KMS-11 (cell line): ENCODE results near the gene SLC38A1.

ENCODE experiments used
- H2AFZ ChIP-seq: fragments of 200-600 bp; sonication (generic); 2 replicates; pipeline ENCODE4 v1.6.1; 2016; ENCODE audit warnings: antibody characterized with exemption, mixed run types, low read depth
- H3K27ac ChIP-seq: fragments of 200-600 bp; sonication (generic); 2 replicates; pipeline ENCODE4 v1.6.1; 2016; ENCODE audit warnings: mild to moderate bottlenecking, mixed run types
- H3K27me3 ChIP-seq: fragments of 200-600 bp; sonication (generic); 2 replicates; pipeline ENCODE4 v1.6.1; 2017; ENCODE audit warnings: mild to moderate bottlenecking, low read depth, mixed run types, moderate library complexity; ENCODE audit not compliant: insufficient read depth
- H3K36me3 ChIP-seq: fragments of 200-600 bp; sonication (generic); 2 replicates; pipeline ENCODE4 v1.6.1; 2017; ENCODE audit warnings: mild to moderate bottlenecking, mixed run types; ENCODE audit not compliant: insufficient read depth
- H3K4me1 ChIP-seq: fragments of 200-600 bp; sonication (generic); 2 replicates; pipeline ENCODE4 v1.6.1; 2016; ENCODE audit warnings: mild to moderate bottlenecking, low read depth, mixed run types; ENCODE audit not compliant: poor library complexity, severe bottlenecking
- H3K4me2 ChIP-seq: fragments of 200-600 bp; sonication (generic); 2 replicates; pipeline ENCODE4 v1.7.0; 2016; ENCODE audit warnings: mild to moderate bottlenecking, mixed run types
- H3K4me3 ChIP-seq: fragments of 200-600 bp; sonication (generic); IDR thresholded peaks from 2 replicates; pipeline ENCODE4 v1.6.1; 2017; ENCODE audit warnings: low read depth, low read length, mixed read lengths; ENCODE audit not compliant: insufficient read depth
- H3K79me2 ChIP-seq: fragments of 200-600 bp; sonication (generic); 2 replicates; pipeline ENCODE4 v1.6.1; 2016; ENCODE audit warnings: low read depth, mixed run types; ENCODE audit not compliant: insufficient read depth
- H3K9ac ChIP-seq: fragments of 200-600 bp; sonication (generic); 2 replicates; pipeline ENCODE4 v1.6.1; 2016; ENCODE audit warnings: mild to moderate bottlenecking, mixed run types
- H4K20me1 ChIP-seq: fragments of 200-600 bp; sonication (generic); 2 replicates; pipeline ENCODE4 v1.6.1; 2016; ENCODE audit warnings: mild to moderate bottlenecking, mixed run types; ENCODE audit not compliant: insufficient read depth
- TF ChIP-seq, protein P1 (sequence below): fragments of 200-600 bp; sonication (generic); conservative IDR thresholded peaks from 2 replicates; pipeline ENCODE4 v1.6.1; 2017; ENCODE audit warnings: low read depth, mild to moderate bottlenecking, antibody characterized with exemption, low read length, moderate library complexity, mixed read lengths

The SLC38A1 gene

DNA sequence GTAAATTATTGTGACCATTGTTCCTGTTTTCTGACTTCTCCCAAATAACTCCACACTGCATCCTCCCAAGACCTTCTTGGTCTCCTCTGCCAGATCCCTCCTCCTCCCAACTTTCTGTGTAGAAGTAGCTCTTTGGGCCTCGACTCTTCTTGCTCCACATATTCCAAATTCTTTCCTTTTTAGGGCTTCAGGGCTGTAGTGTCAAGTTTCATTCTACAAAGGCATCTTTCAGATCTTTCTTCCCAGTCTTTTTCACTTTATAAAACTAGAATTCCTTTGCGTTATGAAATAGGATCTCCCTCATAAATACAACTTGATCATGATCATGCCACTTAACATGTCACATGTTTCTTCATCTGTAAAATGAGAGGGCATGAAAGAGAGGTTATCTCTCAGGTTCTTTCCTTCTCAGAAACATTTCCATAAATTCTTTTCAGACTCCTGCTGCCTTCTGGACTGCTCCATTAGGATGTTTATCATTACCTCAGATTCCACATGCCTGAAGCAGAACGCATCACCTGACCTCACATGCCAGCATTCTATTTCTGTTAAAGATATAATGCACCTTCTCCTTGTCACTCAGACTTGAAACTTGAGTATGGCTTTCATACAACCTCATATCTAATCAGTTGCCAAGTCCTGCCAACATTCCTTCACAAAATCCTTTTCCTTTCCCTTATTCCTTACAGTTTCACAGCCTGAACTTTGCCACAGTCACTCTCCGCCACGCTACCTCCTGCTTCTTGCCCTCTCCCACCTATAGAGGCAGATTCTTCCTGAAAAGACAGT, 8.5 kb downstream of the SLC38A1 start:
- TF ChIP-seq, protein P1, sequence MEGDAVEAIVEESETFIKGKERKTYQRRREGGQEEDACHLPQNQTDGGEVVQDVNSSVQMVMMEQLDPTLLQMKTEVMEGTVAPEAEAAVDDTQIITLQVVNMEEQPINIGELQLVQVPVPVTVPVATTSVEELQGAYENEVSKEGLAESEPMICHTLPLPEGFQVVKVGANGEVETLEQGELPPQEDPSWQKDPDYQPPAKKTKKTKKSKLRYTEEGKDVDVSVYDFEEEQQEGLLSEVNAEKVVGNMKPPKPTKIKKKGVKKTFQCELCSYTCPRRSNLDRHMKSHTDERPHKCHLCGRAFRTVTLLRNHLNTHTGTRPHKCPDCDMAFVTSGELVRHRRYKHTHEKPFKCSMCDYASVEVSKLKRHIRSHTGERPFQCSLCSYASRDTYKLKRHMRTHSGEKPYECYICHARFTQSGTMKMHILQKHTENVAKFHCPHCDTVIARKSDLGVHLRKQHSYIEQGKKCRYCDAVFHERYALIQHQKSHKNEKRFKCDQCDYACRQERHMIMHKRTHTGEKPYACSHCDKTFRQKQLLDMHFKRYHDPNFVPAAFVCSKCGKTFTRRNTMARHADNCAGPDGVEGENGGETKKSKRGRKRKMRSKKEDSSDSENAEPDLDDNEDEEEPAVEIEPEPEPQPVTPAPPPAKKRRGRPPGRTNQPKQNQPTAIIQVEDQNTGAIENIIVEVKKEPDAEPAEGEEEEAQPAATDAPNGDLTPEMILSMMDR = no peak
- Histone ChIP-seq H3K36me3 (no peaks in the 10 kb centered on the region), H3K27me3 (no peaks in the 10 kb centered on the region), H3K4me3 (no peak overlapping the region), H4K20me1 (peaks cover 77% of the 10 kb centered on the region), H3K4me1 (peaks cover 65% of the 10 kb centered on the region), H3K9ac (no peak overlapping the region), H2AFZ (no peak overlapping the region), H3K4me2 (no peak overlapping the region), H3K79me2 (peaks cover 100% of the 10 kb centered on the region), H3K27ac (no peak overlapping the region)

DNA sequence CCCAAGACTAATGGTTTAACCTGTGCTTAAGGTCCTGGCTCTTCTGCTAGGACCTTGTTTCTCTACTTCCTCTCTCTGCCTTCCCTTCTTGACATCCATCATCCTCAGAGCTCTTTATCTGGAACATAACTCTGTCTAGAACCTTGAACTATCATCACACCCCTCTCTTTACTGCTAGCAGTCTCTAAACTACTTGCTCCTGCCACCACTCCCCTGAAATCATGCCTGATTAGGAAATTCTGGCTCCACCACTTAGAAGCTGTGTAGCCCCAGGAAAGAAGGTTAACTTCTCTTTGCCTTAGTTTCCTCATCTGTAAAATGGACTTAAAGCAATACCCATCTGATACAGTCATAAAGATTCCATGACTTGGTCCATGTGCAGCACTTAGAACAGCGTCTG, 9.1 kb downstream of the SLC38A1 start:
- Histone ChIP-seq H3K79me2 (peaks cover 100% of the 10 kb centered on the region), H3K4me2 (no peak overlapping the region), H3K36me3 (no peaks in the 10 kb centered on the region), H3K27ac (no peak overlapping the region), H3K27me3 (no peaks in the 10 kb centered on the region), H3K4me1 (peaks cover 65% of the 10 kb centered on the region), H3K4me3 (no peak overlapping the region), H2AFZ (no peak overlapping the region), H4K20me1 (peaks cover 74% of the 10 kb centered on the region), H3K9ac (no peak overlapping the region)
- TF ChIP-seq, protein P1 = no peak

DNA sequence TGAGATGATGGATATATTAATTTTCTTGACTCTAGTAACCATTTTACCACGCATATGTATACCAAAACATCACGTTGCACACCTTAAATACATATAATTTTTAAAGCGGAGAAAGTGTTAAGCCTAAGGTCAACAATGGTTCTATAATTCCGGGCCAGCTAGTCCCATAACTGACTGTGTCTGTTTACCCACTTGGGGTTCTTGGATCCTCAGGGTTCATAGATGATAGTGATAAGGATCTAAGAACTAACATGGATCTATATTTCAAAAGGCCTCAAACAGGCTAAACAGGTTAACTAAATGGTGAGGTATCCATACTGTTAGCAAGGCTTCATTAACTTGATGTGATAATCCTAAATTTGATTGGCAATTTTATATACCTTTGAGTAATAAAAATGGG, 9.8 kb downstream of the SLC38A1 start:
- TF ChIP-seq, protein P1 = no peak
- Histone ChIP-seq H3K4me2 (no peak overlapping the region), H4K20me1 (peaks cover 69% of the 10 kb centered on the region), H3K4me1 (peaks cover 60% of the 10 kb centered on the region), H3K9ac (no peak overlapping the region), H3K79me2 (peaks cover 100% of the 10 kb centered on the region), H3K36me3 (no peaks in the 10 kb centered on the region; the same call in 1 of the 2 replicates), H2AFZ (no peak overlapping the region), H3K4me3 (no peak overlapping the region), H3K27me3 (no peaks in the 10 kb centered on the region), H3K27ac (no peak overlapping the region)

DNA sequence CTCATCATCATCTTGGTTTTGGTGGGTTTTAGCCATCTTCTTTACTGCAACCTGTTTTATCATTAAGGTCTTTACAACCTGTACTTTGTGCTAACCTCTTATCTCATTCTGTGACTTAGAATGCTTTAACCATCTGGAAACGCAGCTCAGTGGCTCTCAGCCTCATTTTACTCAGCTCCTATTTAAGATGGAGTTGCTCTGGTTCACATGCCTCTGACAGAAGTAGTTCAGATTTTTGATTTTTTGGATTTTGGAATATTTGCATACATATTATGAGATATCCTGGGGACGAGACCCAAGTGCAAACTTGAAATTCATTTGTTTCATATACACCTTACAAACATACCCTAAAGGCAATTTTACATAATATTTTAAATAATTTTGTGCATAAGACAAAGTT, 10.7 kb downstream of the SLC38A1 start:
- no peaks in the 10 kb centered on the region for H3K27me3 ChIP-seq
- H3K4me2 ChIP-seq = no peak overlapping the region
- peaks cover 3% of the 10 kb centered on the region; the same call in 1 of the 2 replicates for H3K36me3 ChIP-seq
- H3K79me2 ChIP-seq = peaks cover 100% of the 10 kb centered on the region
- H2AFZ ChIP-seq = no peak overlapping the region
- H3K4me1 ChIP-seq = peaks cover 51% of the 10 kb centered on the region
- H3K4me3 ChIP-seq = no peak overlapping the region
- no peak overlapping the region for H3K9ac ChIP-seq
- peaks cover 59% of the 10 kb centered on the region for H4K20me1 ChIP-seq
- TF ChIP-seq, protein P1 = no peak
- no peak overlapping the region for H3K27ac ChIP-seq
